HG03378 (cell line): Measurements from ENCODE around the gene FBLN1.

Source experiments
- ATAC-seq: cut with Tn5 transposase; IDR thresholded peaks from one replicate; pipeline ENCODE4 v1.9.1; 2021; ENCODE audit warnings: mild to moderate bottlenecking, moderate library complexity; ENCODE audit not compliant: unreplicated experiment

The FBLN1 gene

GRCh38 chr22:45650721-45651120, 148.0 kb downstream of the FBLN1 start:
- no peak for ATAC-seq
